GM12892 (cell line): ENCODE measurements around the gene CDKN1A.

ENCODE experiments used
- POLR2A ChIP-seq: IDR thresholded peaks from 2 replicates; pipeline ENCODE4 v1.6.1; 2011; ENCODE audit warnings: low read depth, low read length, control low read depth
- POLR2AphosphoS5 ChIP-seq: IDR thresholded peaks from 2 replicates; pipeline ENCODE4 v1.6.1; 2011; ENCODE audit warnings: low read depth, low read length, control low read depth
- TAF1 ChIP-seq: IDR thresholded peaks from 2 replicates; pipeline ENCODE4 v1.6.1; 2011; ENCODE audit warnings: low read depth, mild to moderate bottlenecking, control low read depth, low read length, borderline replicate concordance

DNA sequence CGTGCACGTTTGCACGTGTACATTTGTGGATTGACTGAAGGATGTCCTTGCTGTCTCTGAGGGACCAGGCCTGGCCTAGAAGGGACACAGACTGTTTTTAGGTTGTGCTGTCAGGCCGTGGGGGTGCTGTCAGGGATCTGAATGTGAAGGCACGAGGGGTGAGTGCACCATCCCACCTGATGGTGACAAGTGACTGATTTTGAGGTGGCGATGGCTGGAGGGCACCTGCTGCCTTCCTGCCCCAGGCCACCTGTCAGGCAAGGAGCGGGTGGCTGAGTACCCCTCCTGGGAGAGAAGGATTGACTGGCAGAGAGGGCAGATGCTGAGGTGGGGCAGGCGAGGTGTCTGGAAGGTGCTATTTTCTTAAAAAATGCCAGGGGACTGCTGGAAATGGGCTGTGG is 20.4 kb downstream of the CDKN1A start:
- TF ChIP-seq POLR2AphosphoS5: no peak
- TF ChIP-seq POLR2A: no peak
- no peak for TF ChIP-seq TAF1
